PC-9 (cell line): ENCODE results near the gene ZFP91.

Experiments
- CTCF ChIP-seq: fragments of 200-600 bp; sonication (generic); conservative IDR thresholded peaks from 2 replicates; pipeline ENCODE4 v1.6.1; 2017; ENCODE audit warnings: mixed run types, antibody characterized with exemption, mild to moderate bottlenecking, moderate library complexity
- EZH2 ChIP-seq: fragments of 200-600 bp; sonication (generic); IDR thresholded peaks from 2 replicates; pipeline ENCODE4 v1.8.0; 2017; ENCODE audit warnings: antibody characterized with exemption, low read depth

- TF ChIP-seq CTCF (no peak), EZH2 (no peak)
These were observed 58.5 kb downstream of the ZFP91 start for GRCh38 chr11:58637371-58637770.
